Chondrocyte (in vitro differentiated cells): ENCODE measurements around the gene SELL. TPM values are rescaled to one million over a fixed set of nuclear protein-coding genes. Genes with fewer than 3 reads are reported as not detected.

Source experiments
- DNase-seq: peaks from one replicate; pipeline ENCODE4 v3.0.0; 2021; ENCODE audit warnings: mixed read lengths, low spot score
- H3K27ac Mint-ChIP-seq: one replicate; pipeline ENCODE4 v1.8.0; 2021; ENCODE audit warnings: mild to moderate bottlenecking, moderate library complexity, mixed read lengths; ENCODE audit not compliant: unreplicated experiment
- H3K27me3 Mint-ChIP-seq: 2 replicates; pipeline ENCODE4 v1.8.0; 2021; ENCODE audit warnings: low read depth, mixed read lengths
- H3K36me3 Mint-ChIP-seq: 2 replicates; pipeline ENCODE4 v1.8.0; 2021; ENCODE audit warnings: low read depth, mixed read lengths
- H3K4me1 Mint-ChIP-seq: 2 replicates; pipeline ENCODE4 v1.8.0; 2021; ENCODE audit warnings: low read depth, mild to moderate bottlenecking, mixed read lengths
- H3K4me3 Mint-ChIP-seq: one replicate; pipeline ENCODE4 v1.8.0; 2021; ENCODE audit warnings: mild to moderate bottlenecking, moderate library complexity, mixed read lengths; ENCODE audit not compliant: unreplicated experiment
- H3K9me3 Mint-ChIP-seq: 2 replicates; pipeline ENCODE4 v1.8.0; 2021; ENCODE audit warnings: low read depth, mixed read lengths
- CTCF ChIP-seq: fragments of 200-600 bp; sonication (generic); IDR thresholded peaks from 2 replicates; pipeline ENCODE4 v1.5.0; 2021; ENCODE audit warnings: antibody characterized with exemption, mild to moderate bottlenecking, moderate library complexity
- total RNA-seq: library from RNA; stranded (reverse); gene quantifications from 3 replicates; pipeline ENCODE4 v1.2.1, GENCODE V29; 2021

The SELL gene
- total RNA-seq, 1 donor from 2014 or later = not detected

DNA sequence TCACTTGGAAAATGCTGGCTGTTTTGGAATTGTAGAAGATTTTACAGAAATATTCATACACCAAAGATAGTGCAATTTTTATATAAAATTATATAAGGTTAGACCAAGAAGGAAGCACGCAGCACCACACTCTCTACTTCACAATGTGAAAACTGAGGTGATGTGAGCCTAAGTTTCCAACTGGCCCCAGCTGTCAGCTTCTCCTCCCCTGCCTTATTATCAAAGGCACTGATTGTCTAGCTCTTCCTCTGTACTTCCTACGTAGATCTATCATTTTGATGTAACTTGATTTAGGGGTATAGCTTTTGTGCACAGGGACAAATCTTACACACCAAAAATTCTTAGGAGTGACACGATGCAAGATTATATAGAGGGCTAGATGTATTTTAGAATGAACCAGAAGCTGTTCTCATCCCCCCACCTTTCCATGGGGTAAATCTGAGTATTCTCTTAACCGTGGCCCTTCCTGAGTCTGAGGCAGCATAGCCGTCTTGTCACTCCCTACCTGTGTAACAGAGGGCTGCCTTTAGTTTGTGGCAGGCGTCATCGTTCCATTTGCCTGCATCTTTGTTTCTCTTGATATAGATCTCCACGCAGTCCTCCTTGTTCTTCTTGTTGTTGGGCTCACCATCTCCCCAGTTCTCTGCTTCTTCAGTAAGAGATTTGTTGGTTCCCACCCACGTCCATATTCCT is 3.4 kb downstream of the SELL start:
- no peak overlapping the region for H3K27ac Mint-ChIP-seq
- no peaks in the 10 kb centered on the region for H3K36me3 Mint-ChIP-seq
- H3K27me3 Mint-ChIP-seq = peaks cover 48% of the 10 kb centered on the region
- no peak for TF ChIP-seq CTCF
- H3K4me1 Mint-ChIP-seq = peaks cover 5% of the 10 kb centered on the region
- DNase-seq = no peak
- no peak overlapping the region for H3K4me3 Mint-ChIP-seq
- peaks cover 7% of the 10 kb centered on the region for H3K9me3 Mint-ChIP-seq

DNA sequence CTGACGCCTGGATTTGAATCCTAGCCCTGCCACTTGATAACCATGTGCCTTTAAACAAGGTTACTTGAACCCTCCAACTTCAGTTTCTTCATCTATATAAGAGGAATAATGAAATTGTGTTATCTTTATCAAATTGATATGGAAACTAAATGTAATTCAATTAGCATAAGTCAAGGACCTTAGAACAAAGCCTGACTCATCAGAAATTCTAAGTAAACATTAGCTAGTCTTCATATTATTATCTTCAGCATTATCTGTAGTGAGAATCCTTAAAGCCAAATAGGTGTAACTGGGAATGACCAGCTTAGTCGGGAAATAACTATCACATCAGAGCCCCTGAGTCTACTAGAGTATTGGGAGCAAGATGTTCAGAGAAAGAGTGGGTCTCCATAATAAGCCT is 6.6 kb downstream of the SELL start:
- H3K9me3 Mint-ChIP-seq = no peaks in the 10 kb centered on the region
- no peaks in the 10 kb centered on the region for H3K36me3 Mint-ChIP-seq
- no peak for TF ChIP-seq CTCF
- no peak overlapping the region for H3K4me3 Mint-ChIP-seq
- no peaks in the 10 kb centered on the region for H3K4me1 Mint-ChIP-seq
- H3K27me3 Mint-ChIP-seq = peaks cover 47% of the 10 kb centered on the region
- no peak for DNase-seq
- no peak overlapping the region for H3K27ac Mint-ChIP-seq

DNA sequence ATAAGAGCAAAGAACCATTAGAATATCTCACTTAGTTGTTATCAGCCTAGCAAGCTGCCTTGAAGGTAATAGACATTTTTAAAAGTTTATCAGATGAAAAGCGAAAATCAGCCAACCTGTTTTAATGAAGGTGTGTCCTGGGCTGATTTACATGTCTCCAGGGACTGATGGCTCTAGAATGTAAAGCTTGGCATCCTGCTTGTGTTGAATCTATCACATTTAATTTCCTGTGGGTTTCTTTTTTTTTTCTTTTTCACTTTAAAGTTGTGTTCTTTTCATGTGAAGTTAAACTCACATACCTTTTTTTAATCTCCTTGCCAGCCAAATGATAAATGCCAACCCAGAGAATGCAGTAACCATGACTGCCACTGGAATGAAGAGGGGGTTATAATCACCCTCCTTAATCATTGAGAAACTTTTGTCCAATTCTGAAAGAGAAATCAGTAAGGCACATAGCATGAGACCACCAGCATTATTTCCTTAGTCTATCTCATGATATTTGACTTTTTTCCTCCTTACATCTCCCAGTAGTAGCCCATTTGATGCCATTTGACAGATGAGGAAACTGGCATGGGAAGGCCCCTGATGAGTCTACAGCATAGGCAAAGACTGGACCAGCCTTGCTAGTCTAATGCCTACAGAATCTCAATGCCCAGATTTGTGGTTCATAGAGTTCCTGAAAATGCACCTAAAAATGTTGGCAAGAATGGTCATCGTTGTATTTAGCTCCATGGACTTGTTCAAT is 10.0 kb downstream of the SELL start:
- H3K9me3 Mint-ChIP-seq = no peaks in the 10 kb centered on the region
- no peaks in the 10 kb centered on the region for H3K36me3 Mint-ChIP-seq
- no peak overlapping the region for H3K4me3 Mint-ChIP-seq
- DNase-seq = no peak
- H3K4me1 Mint-ChIP-seq = no peaks in the 10 kb centered on the region
- no peak overlapping the region for H3K27ac Mint-ChIP-seq
- H3K27me3 Mint-ChIP-seq = peaks cover 35% of the 10 kb centered on the region
- no peak for TF ChIP-seq CTCF

DNA sequence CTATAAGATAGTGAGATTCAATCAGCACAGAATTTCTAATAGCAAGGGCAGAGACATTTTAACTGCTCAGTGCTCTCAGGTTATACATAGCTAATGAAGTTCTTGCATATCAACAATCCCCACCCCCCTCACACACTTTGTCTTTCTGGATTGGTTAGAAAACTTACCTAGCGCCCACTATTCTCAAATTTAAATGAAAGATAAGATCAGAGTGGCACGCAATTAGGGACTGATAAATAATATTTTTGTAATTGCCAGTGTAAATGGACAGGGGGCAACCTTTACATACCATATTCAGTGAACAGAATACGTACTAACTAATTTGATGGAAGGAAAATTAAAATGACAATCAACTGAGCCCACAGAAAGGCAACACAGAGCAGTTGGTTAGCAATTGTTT is 11.7 kb downstream of the SELL start:
- no peak overlapping the region for H3K27ac Mint-ChIP-seq
- no peaks in the 10 kb centered on the region for H3K36me3 Mint-ChIP-seq
- TF ChIP-seq CTCF = no peak
- H3K4me1 Mint-ChIP-seq = no peaks in the 10 kb centered on the region
- no peaks in the 10 kb centered on the region for H3K9me3 Mint-ChIP-seq
- no peak overlapping the region for H3K4me3 Mint-ChIP-seq
- DNase-seq = no peak
- peaks cover 31% of the 10 kb centered on the region for H3K27me3 Mint-ChIP-seq

- TF ChIP-seq CTCF = no peak
- Mint-ChIP-seq H3K36me3 (no peaks in the 10 kb centered on the region), H3K27me3 (peaks cover 32% of the 10 kb centered on the region), H3K4me3 (no peak overlapping the region), H3K27ac (no peak overlapping the region), H3K4me1 (no peaks in the 10 kb centered on the region), H3K9me3 (no peaks in the 10 kb centered on the region)
- DNase-seq = no peak
These were observed 12.4 kb downstream of the SELL start for GRCh38 chr1:169698976-169699375.
